ENCODE data around the gene ZNF844.

GRCh38 chr19:12085074-12085818 is 20.7 kb downstream of the ZNF844 start:
- TF ChIP-seq EP300 (IDR thresholded peaks at IDR 0.05) = no peak
- no peak for TF ChIP-seq POLR2A (IDR thresholded peaks at IDR 0.05)
- TF ChIP-seq CTCF (IDR thresholded peaks at IDR 0.05) = no peak
